Left lung (tissue), 14 donors: ENCODE data around the gene DOHH. TPM values are rescaled to one million over a fixed set of nuclear protein-coding genes. Genes with fewer than 3 reads are reported as not detected.
A peak's percentile ranks its signal among the peaks of the same experiment; 100 is the strongest.

Experiments
- ATAC-seq: fragments of 200-7000 bp; cut with Tn5 transposase; one replicate; pipeline ENCODE4 v1.9.1; 2020; ENCODE audit warnings: moderate library complexity
- DNase-seq, 4 donors: peaks; one replicate each; pipeline ENCODE4 v3.0.0-alpha.2; 2013 to 2020
- H3K27ac ChIP-seq, 2 donors: fragments of 200-600 bp; sonication (generic) in 1 of 2; one replicate each; pipeline versions ENCODE4 v1.5.0 to v1.8.0; 2020 to 2021
- H3K27me3 ChIP-seq, 2 donors: fragments of 200-600 bp; sonication (generic) in 1 of 2; one replicate each; pipeline versions ENCODE4 v1.5.0 to v1.8.0; 2020 to 2021
- H3K36me3 ChIP-seq, 2 donors: fragments of 200-600 bp; sonication (generic) in 1 of 2; one replicate each; pipeline versions ENCODE4 v1.5.0 to v1.8.0; 2020 to 2021
- H3K4me1 ChIP-seq, 2 donors: fragments of 200-600 bp; one replicate each; pipeline ENCODE4 v1.8.0; 2021
- H3K4me3 ChIP-seq, 2 donors: fragments of 200-600 bp; sonication (generic) in 1 of 2; one replicate each; pipeline versions ENCODE4 v1.5.0 to v1.8.0; 2020 to 2021; ENCODE audit warnings: mild to moderate bottlenecking in 1 of 2
- H3K9me3 ChIP-seq, 2 donors: fragments of 200-600 bp; sonication (generic) in 1 of 2; one replicate each; pipeline versions ENCODE4 v1.5.0 to v1.8.0; 2020 to 2021
- intact Hi-C, 2 donors: fragments of 100-400 bp; cut with DNase I; formaldehyde crosslinking; loops; one replicate each; pipeline versions ENCODE4 v1.11.2 to v1.14.2; 2022
- long read RNA-seq, 12 donors: library from polyadenylated mRNA in 2 of 12; unstranded in 2 of 12; transcript quantifications; one replicate each; pipeline ENCODE4 v2.0.0 and lab custom pipeline, GENCODE V29; 2019 to 2026
- polyA plus RNA-seq, 6 donors: library from polyadenylated mRNA; unstranded; fragments of 120-200 nt; gene quantifications; one replicate each; pipeline ENCODE4 v1.2.1, GENCODE V29; 2013; ENCODE audit not compliant: insufficient read length in 6 of 6
- total RNA-seq, 2 donors: library from RNA; stranded (reverse); fragmentation: NEBNext Ultra II Directional; extraction: Animal tissue kit (Norgen Biotek cat#: 25700); gene quantifications; one replicate each; pipeline ENCODE4 v1.2.1, GENCODE V29; 2021
- TF ChIP-seq, protein P1 (sequence below), 2 donors: fragments of 200-600 bp; sonication (generic) in 1 of 2; IDR thresholded peaks; one replicate each; pipeline versions ENCODE4 v1.5.0 to v1.8.0; 2021; ENCODE audit warnings: antibody characterized with exemption in 2 of 2
- donor health status: DM: no; HTN: yes; CAD: no.
- donor health status: DM: no; HTN: no; CAD: no.

Gene DOHH, protein sequence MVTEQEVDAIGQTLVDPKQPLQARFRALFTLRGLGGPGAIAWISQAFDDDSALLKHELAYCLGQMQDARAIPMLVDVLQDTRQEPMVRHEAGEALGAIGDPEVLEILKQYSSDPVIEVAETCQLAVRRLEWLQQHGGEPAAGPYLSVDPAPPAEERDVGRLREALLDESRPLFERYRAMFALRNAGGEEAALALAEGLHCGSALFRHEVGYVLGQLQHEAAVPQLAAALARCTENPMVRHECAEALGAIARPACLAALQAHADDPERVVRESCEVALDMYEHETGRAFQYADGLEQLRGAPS
- total RNA-seq: 10 to 100 TPM; 11.8 to 14.1 TPM
- 1 to 10 TPM; 5.8 to 8.2 (median 7.3) TPM for polyA plus RNA-seq
- long read RNA-seq, donor 1, transcript DOHH-201 (5 exons, 2,031 nt): major isoform, 5 of 5 reads
- long read RNA-seq, donor 1, partial matches to known transcripts: 0 of 5 reads
- long read RNA-seq, donor 1, other reads (novel, unspliced or antisense): 0 of 5 reads
- long read RNA-seq, donor 2, transcript DOHH-201 (5 exons, 2,031 nt): major isoform, 6 of 6 reads
- long read RNA-seq, donor 2, partial matches to known transcripts: 0 of 6 reads
- long read RNA-seq, donor 2, other reads (novel, unspliced or antisense): 0 of 6 reads
- long read RNA-seq, donor 3, partial matches to known transcripts: 9 of 13 reads
- long read RNA-seq, donor 3, other reads (novel, unspliced or antisense): 0 of 13 reads
- long read RNA-seq, donor 4, transcript DOHH-201 (5 exons, 2,031 nt): major isoform, 29 of 30 reads
- long read RNA-seq, donor 4, partial matches to known transcripts: 1 of 30 reads
- long read RNA-seq, donor 4, other reads (novel, unspliced or antisense): 0 of 30 reads
- long read RNA-seq, donor 5, transcript DOHH-201 (5 exons, 2,031 nt): major isoform, 12 of 12 reads
- long read RNA-seq, donor 5, partial matches to known transcripts: 0 of 12 reads
- long read RNA-seq, donor 5, other reads (novel, unspliced or antisense): 0 of 12 reads
- long read RNA-seq, donor 6, transcript DOHH-201 (5 exons, 2,031 nt): major isoform, 7 of 7 reads
- long read RNA-seq, donor 6, partial matches to known transcripts: 0 of 7 reads
- long read RNA-seq, donor 6, other reads (novel, unspliced or antisense): 0 of 7 reads
- long read RNA-seq, donor 7, transcript DOHH-201 (5 exons, 2,031 nt): major isoform, 6 of 6 reads
- long read RNA-seq, donor 7, partial matches to known transcripts: 0 of 6 reads
- long read RNA-seq, donor 7, other reads (novel, unspliced or antisense): 0 of 6 reads
- long read RNA-seq, donor 8, transcript DOHH-201 (5 exons, 2,031 nt): major isoform, 9 of 9 reads
- long read RNA-seq, donor 8, partial matches to known transcripts: 0 of 9 reads
- long read RNA-seq, donor 8, other reads (novel, unspliced or antisense): 0 of 9 reads
- long read RNA-seq, donor 9: 0 reads
- long read RNA-seq, donor 10, transcript DOHH-201 (5 exons, 2,031 nt): major isoform, 12 of 13 reads
- long read RNA-seq, donor 10, partial matches to known transcripts: 0 of 13 reads
- long read RNA-seq, donor 10, other reads (novel, unspliced or antisense): 1 of 13 reads
- long read RNA-seq, donor 11: 0 reads
- long read RNA-seq, donor 12, transcript DOHH-201 (5 exons, 2,031 nt): major isoform, 6 of 6 reads
- long read RNA-seq, donor 12, partial matches to known transcripts: 0 of 6 reads
- long read RNA-seq, donor 12, other reads (novel, unspliced or antisense): 0 of 6 reads

DNA sequence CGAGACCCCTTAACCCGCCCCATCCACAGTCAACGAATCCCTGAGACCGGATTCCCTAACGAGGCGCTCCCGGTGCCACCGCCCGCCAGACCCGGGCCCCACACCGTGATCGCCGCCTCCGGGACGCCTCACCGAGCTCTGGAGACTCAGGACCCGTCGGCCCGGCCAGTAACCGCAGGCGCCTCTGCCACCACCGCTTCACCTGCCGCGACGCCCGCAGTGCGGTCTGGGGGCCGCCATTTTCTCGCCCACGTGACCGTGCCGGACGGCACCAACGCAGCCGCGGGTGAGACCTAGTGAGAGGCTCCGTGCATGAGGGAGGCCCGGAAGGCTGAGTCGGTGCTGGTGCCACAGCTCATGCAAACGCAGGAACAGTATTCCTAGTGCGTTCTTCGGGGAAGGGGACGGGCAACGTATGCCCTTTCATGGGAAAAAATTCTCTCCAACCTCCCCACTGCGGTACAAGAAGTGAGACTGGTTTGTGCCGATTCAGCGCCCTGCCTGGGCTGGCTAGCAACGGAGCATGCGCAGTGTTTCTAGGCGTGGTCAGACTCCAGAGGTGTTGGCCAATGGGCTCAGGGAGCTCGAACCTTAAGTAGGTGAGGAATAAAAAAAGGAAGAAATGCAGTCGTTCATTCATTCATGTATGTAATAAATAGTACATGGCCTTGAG is at the start of gene DOHH:
Gene DOHH (minus strand): TSS at position 246 of the 673 bp plus-strand sequence. CDS start 3,860 bp downstream, outside the sequence.
- no peaks in the 10 kb centered on the region for H3K27me3 ChIP-seq
- H3K9me3 ChIP-seq: no peaks in the 10 kb centered on the region
- peak within 1 kb of the TSS; percentile 84 to 96 for H3K27ac ChIP-seq
- DNase-seq (peak; percentile 95 to 99 (median 97)), ATAC-seq (peak; percentile 95)
- intact Hi-C loops: no loop called here
- H3K4me3 ChIP-seq: peak within 1 kb of the TSS; percentile 78 to 79
- H3K4me1 ChIP-seq: peaks cover 7 to 26% of the 10 kb centered on the region in 2 donors
- TF ChIP-seq, protein P1, sequence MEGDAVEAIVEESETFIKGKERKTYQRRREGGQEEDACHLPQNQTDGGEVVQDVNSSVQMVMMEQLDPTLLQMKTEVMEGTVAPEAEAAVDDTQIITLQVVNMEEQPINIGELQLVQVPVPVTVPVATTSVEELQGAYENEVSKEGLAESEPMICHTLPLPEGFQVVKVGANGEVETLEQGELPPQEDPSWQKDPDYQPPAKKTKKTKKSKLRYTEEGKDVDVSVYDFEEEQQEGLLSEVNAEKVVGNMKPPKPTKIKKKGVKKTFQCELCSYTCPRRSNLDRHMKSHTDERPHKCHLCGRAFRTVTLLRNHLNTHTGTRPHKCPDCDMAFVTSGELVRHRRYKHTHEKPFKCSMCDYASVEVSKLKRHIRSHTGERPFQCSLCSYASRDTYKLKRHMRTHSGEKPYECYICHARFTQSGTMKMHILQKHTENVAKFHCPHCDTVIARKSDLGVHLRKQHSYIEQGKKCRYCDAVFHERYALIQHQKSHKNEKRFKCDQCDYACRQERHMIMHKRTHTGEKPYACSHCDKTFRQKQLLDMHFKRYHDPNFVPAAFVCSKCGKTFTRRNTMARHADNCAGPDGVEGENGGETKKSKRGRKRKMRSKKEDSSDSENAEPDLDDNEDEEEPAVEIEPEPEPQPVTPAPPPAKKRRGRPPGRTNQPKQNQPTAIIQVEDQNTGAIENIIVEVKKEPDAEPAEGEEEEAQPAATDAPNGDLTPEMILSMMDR (IDR thresholded peaks at IDR 0.05): no peak
- peaks cover 0 to 13% of the 10 kb centered on the region in 2 donors for H3K36me3 ChIP-seq

DNA sequence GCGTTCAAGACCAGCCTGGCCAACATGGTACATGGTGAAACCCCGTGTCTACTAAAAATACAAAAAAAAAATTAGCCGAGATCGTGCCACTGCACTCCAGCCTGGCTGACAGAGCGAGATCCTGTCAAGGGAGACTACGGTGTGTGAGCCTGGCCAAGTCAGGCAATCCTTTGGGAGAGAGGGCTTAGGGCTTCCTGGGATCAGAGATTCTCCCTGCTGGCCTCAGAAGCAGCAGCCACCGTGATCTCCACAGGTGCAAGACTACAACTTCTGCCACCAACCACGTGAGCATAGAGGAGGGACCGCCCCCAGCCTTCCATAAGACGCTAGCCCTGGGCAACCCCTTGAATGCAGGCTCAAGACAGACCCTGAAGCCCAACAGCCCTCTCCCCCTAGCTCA is 49.3 kb upstream of the DOHH start:
- H3K36me3 ChIP-seq: peaks cover 0 to 44% of the 10 kb centered on the region in 2 donors
- no peak for ATAC-seq

DNA sequence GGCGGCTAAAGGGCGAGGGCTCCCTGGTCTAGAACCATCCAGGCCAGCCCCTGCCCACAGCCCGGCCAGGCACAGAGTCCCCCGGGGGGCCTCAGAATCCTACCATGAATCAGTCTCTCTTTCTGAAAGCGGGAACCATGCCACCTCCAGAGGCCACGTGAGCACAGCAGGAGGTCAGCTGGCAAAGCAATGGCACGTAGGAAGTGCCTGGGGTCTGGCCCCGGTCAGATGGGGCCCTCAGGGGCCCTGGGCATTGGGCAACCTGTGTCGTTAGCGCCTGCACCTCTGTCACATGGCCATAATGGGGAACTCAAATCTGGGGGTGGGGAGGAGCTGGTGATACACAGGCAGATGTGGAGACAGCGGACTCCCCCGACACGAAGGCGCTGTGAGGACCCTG is 48.1 kb upstream of the DOHH start:
- no peaks in the 10 kb centered on the region for H3K9me3 ChIP-seq
- H3K4me1 ChIP-seq: peaks cover 6 to 37% of the 10 kb centered on the region in 2 donors
- H3K4me3 ChIP-seq: no peak overlapping the region
- peaks cover 0 to 56% of the 10 kb centered on the region in 2 donors for H3K36me3 ChIP-seq
- intact Hi-C loops: loop anchor here in 1 of 2 donors (10.0 kb wide), 1 partner anchor 66 kb away; no protein-coding TSS in a partner anchor
- TF ChIP-seq, protein P1 (IDR thresholded peaks at IDR 0.05): no peak
- H3K27ac ChIP-seq: peak overlapping the region in 1 of 2 donors; percentile 75
- no peak for ATAC-seq
- no peaks in the 10 kb centered on the region for H3K27me3 ChIP-seq
- DNase-seq: peak in 1 of 4 donors; percentile 58

More for the DNA sequence above, 49.3 kb upstream of the DOHH start:
- Histone ChIP-seq H3K27me3 (no peaks in the 10 kb centered on the region), H3K27ac (no peak overlapping the region), H3K4me1 (peaks cover 6 to 49% of the 10 kb centered on the region in 2 donors), H3K4me3 (no peak overlapping the region), H3K9me3 (no peaks in the 10 kb centered on the region)
- intact Hi-C loops: loop anchor here in 1 of 2 donors (10.0 kb wide), 1 partner anchor 65 kb away; no protein-coding TSS in a partner anchor
- TF ChIP-seq, protein P1 (IDR thresholded peaks at IDR 0.05): no peak
- DNase-seq: no peak

DNA sequence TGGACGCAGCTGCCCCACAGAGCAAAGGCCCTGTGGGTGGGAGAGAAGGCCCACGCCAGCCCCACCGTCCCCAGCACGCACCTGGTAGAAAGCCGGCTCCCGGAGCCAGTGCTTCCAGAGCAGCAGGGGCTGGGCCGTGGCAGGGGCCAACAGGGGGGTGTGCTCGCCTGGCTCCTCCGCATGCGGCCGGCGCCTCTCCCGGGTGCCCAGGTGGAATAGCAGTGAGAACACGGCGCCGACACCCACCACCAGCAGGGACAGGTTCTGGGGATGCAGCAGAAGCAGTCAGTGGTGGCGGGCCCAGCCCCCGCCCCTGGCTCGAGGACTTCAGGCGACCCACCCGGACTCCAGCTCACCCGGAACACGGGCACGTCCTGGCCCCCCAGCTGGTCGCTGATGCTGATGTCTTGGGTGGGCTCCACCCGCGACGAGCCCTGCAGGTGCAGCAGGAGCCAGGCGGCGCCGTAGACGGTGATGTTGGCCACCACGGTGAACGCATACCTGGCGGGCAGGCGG is 47.4 kb upstream of the DOHH start:
- Histone ChIP-seq H3K9me3 (no peaks in the 10 kb centered on the region), H3K4me3 (no peak overlapping the region), H3K27me3 (no peaks in the 10 kb centered on the region), H3K4me1 (peaks cover 2 to 29% of the 10 kb centered on the region in 2 donors), H3K27ac (peak overlapping the region in 1 of 2 donors; percentile 75), H3K36me3 (peaks cover 0 to 64% of the 10 kb centered on the region in 2 donors)
- ATAC-seq (no peak), DNase-seq (no peak)
- TF ChIP-seq, protein P1 (IDR thresholded peaks at IDR 0.05): no peak
- intact Hi-C loops: loop anchor here in 1 of 2 donors (10.0 kb wide), 1 partner anchor 67 kb away; no protein-coding TSS in a partner anchor
